HEK293T (cell line): ENCODE data around the gene TMEM119.

Experiments used
- ARNT ChIP-seq: fragments of 450-650 bp; IDR thresholded peaks from 2 replicates; pipeline ENCODE4 v1.6.1; 2017; ENCODE audit warnings: mild to moderate bottlenecking
- BHLHE40 ChIP-seq: fragments of 450-650 bp; IDR thresholded peaks from 2 replicates; pipeline ENCODE4 v1.6.1; 2016; ENCODE audit warnings: mild to moderate bottlenecking, moderate library complexity, borderline replicate concordance
- CTBP1 ChIP-seq: fragments of 450-650 bp; IDR thresholded peaks from 2 replicates; pipeline ENCODE4 v1.6.1; 2016; ENCODE audit warnings: borderline replicate concordance
- ELF4 ChIP-seq: fragments of 450-650 bp; IDR thresholded peaks from 2 replicates; pipeline ENCODE4 v1.6.1; 2017; ENCODE audit warnings: antibody characterized with exemption
- FOXK2 ChIP-seq: fragments of 450-650 bp; IDR thresholded peaks from 2 replicates; pipeline ENCODE4 v1.6.1; 2016; ENCODE audit warnings: mild to moderate bottlenecking
- FOXM1 ChIP-seq: fragments of 450-650 bp; IDR thresholded peaks from 2 replicates; pipeline ENCODE4 v1.6.1; 2017; ENCODE audit warnings: mild to moderate bottlenecking, borderline replicate concordance
- HDGF ChIP-seq: fragments of 450-650 bp; IDR thresholded peaks from 2 replicates; pipeline ENCODE4 v1.6.1; 2017; ENCODE audit warnings: antibody characterized with exemption, borderline replicate concordance
- LEF1 ChIP-seq: fragments of 450-650 bp; IDR thresholded peaks from 2 replicates; pipeline ENCODE4 v1.6.1; 2017; ENCODE audit warnings: mild to moderate bottlenecking, borderline replicate concordance
- PKNOX1 ChIP-seq: fragments of 450-650 bp; IDR thresholded peaks from 2 replicates; pipeline ENCODE4 v1.6.1; 2016
- SUZ12 ChIP-seq: fragments of 450-650 bp; IDR thresholded peaks from 2 replicates; pipeline ENCODE4 v1.6.1; 2016; ENCODE audit warnings: mild to moderate bottlenecking
- ZNF384 ChIP-seq: fragments of 450-650 bp; IDR thresholded peaks from 2 replicates; pipeline ENCODE4 v1.6.1; 2016

GRCh38 chr12:108578813-108579212 is 19.1 kb downstream of the TMEM119 start:
- TF ChIP-seq FOXK2, result no peak
- no peak for TF ChIP-seq PKNOX1
- TF ChIP-seq BHLHE40, result no peak
- no peak for TF ChIP-seq ARNT
- TF ChIP-seq ELF4, result no peak
- TF ChIP-seq FOXM1, result no peak
- TF ChIP-seq ZNF384, result no peak
- TF ChIP-seq LEF1, result no peak
- no peak for TF ChIP-seq SUZ12
- TF ChIP-seq CTBP1, result no peak
- no peak for TF ChIP-seq HDGF
